AG04450 (cell line): ENCODE data around the gene TMEM94. TPM values are rescaled to one million over a fixed set of nuclear protein-coding genes. Genes with fewer than 3 reads are reported as not detected.

Source experiments
- CTCF ChIA-PET: fragments of 300-600, 350-600 bp; formaldehyde crosslinking; extraction: SDS; loops from one replicate; lab custom pipeline; 2022; ENCODE audit warnings: antibody characterized with exemption, inconsistent platforms; lab: Charles Lee
- POLR2A ChIA-PET: fragments of 350-600 bp; formaldehyde crosslinking; extraction: SDS; loops from one replicate; lab custom pipeline; 2021; ENCODE audit warnings: antibody characterized with exemption, inconsistent platforms; lab: Yijun Ruan, JAX
- DNase-seq: peaks from one replicate; pipeline ENCODE4 v3.0.0-alpha.2; 2011; ENCODE audit warnings: low read depth, low spot score
- H3K27ac ChIP-seq: one replicate; pipeline ENCODE4 v1.5.1; 2012; ENCODE audit warnings: low read depth, low read length, control low read depth
- H3K27me3 ChIP-seq: one replicate; pipeline ENCODE4 v1.6.0; 2012; ENCODE audit warnings: low read length; ENCODE audit not compliant: control insufficient read depth, insufficient read depth
- H3K4me3 ChIP-seq: 2 replicates; pipeline ENCODE4 v1.5.1; 2011; ENCODE audit warnings: mild to moderate bottlenecking, low read depth, low read length, control low read depth
- H3K9me3 ChIP-seq: 2 replicates; pipeline ENCODE4 v1.5.1; 2012; ENCODE audit warnings: low read length; ENCODE audit not compliant: control insufficient read depth, insufficient read depth
- CTCF ChIP-seq: IDR thresholded peaks from 2 replicates; pipeline ENCODE4 v1.5.1; 2011; ENCODE audit warnings: low read depth, low read length, control low read depth, inconsistent platforms
- polyA plus RNA-seq: library from polyadenylated mRNA; depleted of rRNA; stranded (reverse); fragments of >200 nt; gene quantifications from 2 replicates; pipeline ENCODE4 v1.2.3, GENCODE V29; 2011

The TMEM94 gene
- polyA plus RNA-seq, 1 experiment, result 14.8 TPM

GRCh38 chr17:75503976-75504346, 47.5 kb downstream of the TMEM94 start:
- POLR2A ChIA-PET, result no interaction called here

GRCh38 chr17:75504347-75505151, 48.1 kb downstream of the TMEM94 start:
- CTCF ChIA-PET, result interaction anchor here (1.1 kb wide), 1 partner anchor 12 kb away, joined by 3 read pairs; the partner anchor contains the start of gene TSEN54
- Histone ChIP-seq H3K27ac (no peak overlapping the region), H3K27me3 (no peaks in the 10 kb centered on the region), H3K9me3 (no peaks in the 10 kb centered on the region; the same call in 1 of the 2 replicates), H3K4me3 (no peak overlapping the region)
- peak; percentile 52 for TF ChIP-seq CTCF
- POLR2A ChIA-PET, result no interaction called here
- no peak for DNase-seq

More at GRCh38 chr17:75503976-75504346, 47.5 kb downstream of the TMEM94 start:
- TF ChIP-seq CTCF, result no peak
- CTCF ChIA-PET, result interaction anchor here (1.2 kb wide), 1 partner anchor 129 kb away, joined by 5 read pairs; the partner anchor contains the start of gene SMIM5
- Histone ChIP-seq H3K9me3 (no peaks in the 10 kb centered on the region; the same call in 1 of the 2 replicates), H3K4me3 (no peak overlapping the region), H3K27me3 (no peaks in the 10 kb centered on the region), H3K27ac (no peak overlapping the region)
- DNase-seq, result no peak

- no peak for TF ChIP-seq CTCF
- no peak overlapping the region for H3K27ac ChIP-seq
- H3K9me3 ChIP-seq, result no peaks in the 10 kb centered on the region; the same call in 1 of the 2 replicates
- no peak for DNase-seq
- ChIA-PET POLR2A (no interaction called here), CTCF (interaction anchor here (1.1 kb wide), 1 partner anchor 11 kb away, joined by 3 read pairs; the partner anchor contains the start of gene TSEN54)
- H3K4me3 ChIP-seq, result no peak overlapping the region
- no peaks in the 10 kb centered on the region for H3K27me3 ChIP-seq
Observed at GRCh38 chr17:75505152-75505409, 48.6 kb downstream of the TMEM94 start.

- Histone ChIP-seq H3K9me3 (no peaks in the 10 kb centered on the region; the same call in 1 of the 2 replicates), H3K4me3 (no peak overlapping the region), H3K27ac (no peak overlapping the region), H3K27me3 (no peaks in the 10 kb centered on the region)
- ChIA-PET CTCF (interaction anchor here (1.1 kb wide), 1 partner anchor 11 kb away, joined by 3 read pairs; the partner anchor contains the start of gene TSEN54), POLR2A (interaction anchor here (0.6 kb wide), 1 partner anchor 58 kb away, joined by 11 read pairs; no protein-coding TSS in a partner anchor)
- DNase-seq, result no peak
- TF ChIP-seq CTCF, result no peak
Observed at GRCh38 chr17:75505640-75506039, 49.2 kb downstream of the TMEM94 start.

- no peak for DNase-seq
- H3K27ac ChIP-seq, result no peak overlapping the region
- no peaks in the 10 kb centered on the region for H3K27me3 ChIP-seq
- CTCF ChIA-PET, result no interaction called here
- no peaks in the 10 kb centered on the region; the same call in 1 of the 2 replicates for H3K9me3 ChIP-seq
- TF ChIP-seq CTCF, result no peak
- POLR2A ChIA-PET, result interaction anchor here (0.6 kb wide), 1 partner anchor 58 kb away, joined by 11 read pairs; no protein-coding TSS in a partner anchor
- H3K4me3 ChIP-seq, result no peak overlapping the region
Observed at GRCh38 chr17:75506134-75506533, 49.7 kb downstream of the TMEM94 start.
